Measurements from ENCODE around the gene PAK5. TPM values are rescaled to one million over a fixed set of nuclear protein-coding genes. Genes with fewer than 3 reads are reported as not detected.
A peak's percentile ranks its signal among the peaks of the same experiment; 100 is the strongest.

PAK5 gene
- total RNA-seq, 1 donor from 2014 or later, result 0.10 TPM

GRCh38 chr20:9616455-9616805 lies 222.4 kb downstream of the PAK5 start:
- no peak for DNase-seq

DNA sequence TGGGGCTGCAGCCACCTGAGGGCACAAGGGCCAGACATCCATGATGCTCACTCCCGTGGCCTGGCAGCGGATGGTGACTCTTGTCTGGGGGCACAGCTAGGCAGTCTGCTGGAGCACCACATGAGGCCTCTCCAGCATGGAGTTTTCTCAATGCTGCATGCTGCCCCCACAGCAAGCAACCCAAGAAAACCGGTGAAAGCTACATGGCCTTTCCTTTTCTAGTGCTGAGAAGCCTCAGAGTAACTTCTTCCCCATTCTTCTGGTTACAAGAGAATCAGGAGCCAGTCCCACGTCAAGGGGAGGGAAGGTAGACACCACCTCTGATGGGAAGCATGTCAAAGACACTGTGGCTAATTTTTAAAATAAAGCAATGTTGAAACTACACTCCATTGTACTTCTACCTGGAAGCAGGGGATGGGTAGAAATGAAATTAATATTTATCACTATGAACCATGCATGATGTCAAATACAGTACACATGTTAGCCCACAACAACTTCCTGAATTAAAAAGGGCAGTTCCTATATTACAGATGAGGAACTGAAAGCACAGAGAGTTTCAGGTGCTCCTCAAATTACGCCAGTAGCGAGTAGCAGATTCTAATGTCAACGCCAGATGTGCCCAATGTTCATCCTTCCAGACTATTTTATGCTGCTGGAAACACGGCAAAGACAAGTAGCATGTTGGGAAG lies 223.0 kb downstream of the PAK5 start:
- no peak for DNase-seq

DNA sequence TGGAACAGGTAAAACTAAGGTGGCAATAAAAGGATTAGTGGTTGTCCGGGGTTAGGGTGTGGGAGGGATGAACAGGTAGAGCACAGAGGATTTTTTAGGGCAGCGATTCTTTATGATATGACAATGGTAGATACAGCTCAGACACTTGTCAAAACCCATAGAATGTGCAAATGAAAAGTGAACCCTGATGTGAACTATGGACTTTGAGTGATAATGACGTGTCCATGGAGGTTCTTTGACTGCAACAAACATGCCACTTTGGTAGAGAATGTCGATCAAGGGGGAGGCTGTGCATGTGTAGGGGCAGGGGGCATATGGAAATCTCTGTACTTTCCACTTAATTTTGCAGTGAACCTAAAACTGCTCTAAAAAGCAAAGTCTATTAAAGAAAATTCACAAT lies 223.8 kb downstream of the PAK5 start:
- no peak for DNase-seq

GRCh38 chr20:9613871-9614270 lies 225.0 kb downstream of the PAK5 start:
- DNase-seq, result no peak

- no peak for DNase-seq
These were observed 227.0 kb downstream of the PAK5 start for GRCh38 chr20:9611921-9612320.

- DNase-seq, result no peak
These were observed 228.2 kb downstream of the PAK5 start for GRCh38 chr20:9610665-9611064.

- DNase-seq, result peak; percentile 87
These were observed 228.9 kb downstream of the PAK5 start for GRCh38 chr20:9609887-9610502.

DNA sequence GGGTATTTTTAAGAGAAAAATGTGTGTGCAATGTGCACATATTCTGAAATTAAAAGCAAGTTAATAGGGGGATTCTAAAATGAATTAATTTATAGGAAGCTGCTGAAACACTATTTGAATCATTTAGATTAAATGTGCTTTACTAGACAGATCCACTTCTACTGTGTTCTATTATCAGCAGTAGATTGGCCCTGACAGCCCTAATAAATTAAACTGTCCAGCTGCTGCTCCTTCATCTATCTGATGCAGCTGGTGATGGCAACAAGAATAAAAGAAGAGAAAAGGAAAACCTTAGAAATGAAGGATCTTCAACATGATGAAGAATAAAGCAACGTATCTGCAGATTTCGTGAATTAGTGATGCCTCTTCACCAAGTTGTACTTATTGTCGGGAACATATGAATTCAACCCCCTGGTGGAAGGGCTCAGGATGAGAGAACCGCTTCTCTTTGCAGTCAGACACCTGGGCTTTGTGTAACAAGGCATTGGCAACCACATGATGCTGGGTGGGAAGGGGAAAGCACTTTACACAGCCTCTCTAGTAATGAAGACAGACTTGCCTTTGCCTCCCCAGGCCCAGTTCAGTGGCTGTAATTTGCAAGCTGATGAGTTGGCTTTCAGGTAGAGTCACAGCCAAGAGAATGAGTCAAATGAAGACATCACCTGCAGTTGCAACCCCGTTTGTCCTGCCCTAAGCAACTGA lies 230.1 kb downstream of the PAK5 start:
- DNase-seq, result no peak

DNA sequence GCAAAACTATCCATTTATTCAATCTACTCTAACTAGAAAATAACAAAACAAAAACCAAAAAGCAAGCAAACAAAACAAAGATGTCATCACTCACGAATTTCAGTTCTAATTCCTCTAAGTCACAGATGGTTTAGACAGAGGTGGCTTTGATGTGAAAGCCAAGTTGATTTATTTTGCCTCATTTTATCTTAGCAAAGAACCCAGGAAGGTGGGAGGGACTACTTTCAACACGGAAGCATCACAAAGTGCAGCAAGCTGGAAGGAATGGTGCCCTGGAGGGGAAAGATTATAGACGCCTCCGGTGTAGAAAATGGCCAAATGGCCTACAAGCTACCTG lies 236.1 kb downstream of the PAK5 start:
- no peak for DNase-seq

DNA sequence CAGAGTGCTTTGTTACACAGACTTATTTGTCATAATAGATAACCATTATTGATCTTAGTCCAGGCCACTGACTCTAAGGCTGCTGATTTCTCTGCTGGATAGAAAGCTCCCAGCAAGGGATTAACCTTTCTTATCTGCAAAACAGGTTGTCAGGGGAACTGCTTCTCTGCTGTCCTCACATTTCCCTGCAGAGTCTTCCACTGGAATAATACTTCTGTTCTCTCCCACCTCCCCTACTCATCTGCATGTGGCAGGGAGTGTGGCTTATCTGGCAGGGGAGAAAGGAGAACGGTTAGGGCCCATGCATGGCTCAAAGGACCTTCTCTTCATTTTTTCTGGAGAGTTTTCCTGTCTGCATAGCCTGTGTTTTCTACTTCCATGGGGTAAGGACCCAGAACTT lies 238.3 kb downstream of the PAK5 start:
- DNase-seq, result no peak

DNA sequence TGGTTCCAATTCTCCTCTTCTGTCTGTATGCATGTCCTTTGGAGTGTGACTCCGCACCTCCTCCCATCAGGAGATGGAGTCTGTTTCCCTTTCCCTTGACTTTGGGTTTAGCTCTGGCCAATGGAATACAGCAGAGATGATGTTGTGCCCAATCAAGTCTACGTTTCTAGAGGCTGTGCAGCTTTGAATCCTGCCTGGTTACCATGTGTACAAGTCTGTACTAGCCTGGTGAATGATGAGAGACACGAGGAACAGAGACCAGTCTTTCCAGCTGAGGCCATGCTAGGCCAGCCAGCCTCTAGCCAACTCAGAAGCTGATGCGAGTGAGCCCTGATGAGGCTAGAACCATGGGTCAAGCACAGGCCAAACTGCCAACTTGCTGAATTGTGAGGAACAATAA lies 241.3 kb downstream of the PAK5 start:
- DNase-seq, result no peak

DNA sequence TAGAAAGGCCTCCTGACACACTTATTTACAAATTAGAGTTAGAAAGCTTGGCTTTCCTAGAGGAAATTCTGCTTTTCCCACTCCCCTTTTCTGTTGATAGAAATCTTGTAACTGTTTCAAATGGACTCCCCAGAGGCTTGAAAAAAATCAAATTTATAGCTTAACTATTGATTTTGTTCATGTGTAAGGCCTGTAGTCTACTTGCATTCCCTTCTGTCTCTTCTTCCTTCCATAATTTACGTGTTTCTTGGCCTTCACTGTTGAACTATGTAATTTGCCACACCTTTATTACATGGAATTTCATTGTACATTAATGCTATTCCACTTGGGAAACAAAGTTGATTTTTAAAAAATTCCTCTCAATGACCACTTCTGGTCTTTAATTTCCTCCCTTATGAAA lies 243.1 kb downstream of the PAK5 start:
- no peak for DNase-seq

DNA sequence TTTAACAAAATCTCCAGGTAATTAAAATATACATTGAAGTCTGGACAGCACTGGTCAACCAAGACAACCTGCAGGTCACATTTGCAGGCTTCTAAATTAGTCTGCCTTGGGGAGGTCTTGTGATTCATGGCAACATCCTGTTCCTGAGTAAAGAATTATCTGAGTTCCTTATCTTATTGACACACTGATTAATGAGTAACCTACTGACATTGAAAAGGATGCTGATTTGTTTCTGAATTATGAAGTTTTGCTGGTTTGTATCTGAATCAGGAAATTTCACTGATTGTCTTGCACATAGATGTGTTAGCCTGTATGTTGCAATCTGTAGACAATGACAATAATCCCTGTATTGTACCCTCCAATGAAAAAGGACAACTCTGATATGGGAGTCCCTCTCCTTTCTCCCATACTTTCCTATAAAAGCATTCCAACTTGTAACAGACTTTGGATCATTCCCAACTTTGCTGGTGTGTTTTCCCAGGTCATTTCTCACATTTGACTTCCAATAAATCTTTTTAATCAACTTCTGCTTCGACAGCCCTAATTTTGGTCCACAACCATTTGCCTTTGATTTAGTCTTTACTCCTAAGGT lies 244.5 kb downstream of the PAK5 start:
- no peak for DNase-seq

DNA sequence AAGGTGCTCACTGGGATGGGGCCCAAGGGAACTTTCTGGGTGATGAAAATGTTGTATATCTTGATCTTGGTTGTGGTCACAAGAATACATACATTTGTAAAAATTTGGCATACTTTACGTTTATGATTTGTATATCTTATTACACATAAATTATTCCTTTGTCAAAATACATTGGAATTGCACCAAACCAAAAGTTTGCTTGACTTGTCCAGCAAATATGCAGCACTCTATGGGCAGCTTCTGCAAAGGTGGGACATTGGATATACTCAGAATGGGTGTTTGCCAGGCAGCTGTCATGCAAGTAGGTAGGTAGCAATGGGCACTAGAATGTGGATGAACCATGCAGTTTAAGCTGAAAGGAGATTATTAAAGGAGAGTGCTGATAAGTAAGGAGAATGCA lies 246.5 kb downstream of the PAK5 start:
- no peak for DNase-seq

GRCh38 chr20:9591080-9591479 lies 247.8 kb downstream of the PAK5 start:
- DNase-seq, result no peak

- DNase-seq, result no peak
These were observed 248.7 kb downstream of the PAK5 start for GRCh38 chr20:9590189-9590588.

DNA sequence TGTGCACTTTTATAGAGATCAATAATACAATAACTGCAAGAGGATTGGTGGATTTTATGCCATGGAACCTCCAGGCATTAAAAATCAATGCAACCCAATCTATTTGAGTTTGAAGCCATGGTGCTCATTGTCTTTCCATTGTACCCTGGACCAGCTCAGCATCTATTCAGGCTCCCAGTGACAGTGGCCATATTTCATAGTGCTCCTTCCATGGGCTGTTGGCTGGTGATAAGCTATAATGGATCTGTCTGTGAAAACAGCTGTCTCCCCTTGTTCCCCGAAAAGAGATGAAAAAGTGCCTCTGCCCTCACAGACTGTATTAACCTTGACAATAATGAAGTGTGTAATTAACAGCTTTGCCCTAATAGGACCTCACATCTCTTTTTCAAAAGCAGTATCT lies 250.2 kb downstream of the PAK5 start:
- no peak for DNase-seq

DNA sequence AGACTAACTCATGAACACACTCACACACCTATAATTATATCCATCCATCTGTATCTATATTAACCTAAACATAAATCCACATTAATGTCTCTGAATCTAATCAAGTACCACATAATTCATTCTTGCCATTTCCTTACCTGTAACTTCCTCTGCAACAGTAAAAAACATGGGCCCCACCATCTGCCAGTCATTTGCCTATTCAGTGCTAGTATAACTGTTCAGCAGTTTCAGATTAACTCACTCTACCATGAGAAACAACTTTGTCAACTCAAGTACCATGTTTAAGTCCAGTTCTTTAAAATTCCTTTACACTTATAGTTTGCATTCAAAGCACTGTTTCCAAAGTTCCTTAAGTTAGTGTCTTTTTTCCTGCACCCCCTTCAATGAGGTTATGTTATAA lies 255.7 kb downstream of the PAK5 start:
- no peak for DNase-seq

GRCh38 chr20:9582137-9582536 lies 256.7 kb downstream of the PAK5 start:
- DNase-seq, result no peak

DNA sequence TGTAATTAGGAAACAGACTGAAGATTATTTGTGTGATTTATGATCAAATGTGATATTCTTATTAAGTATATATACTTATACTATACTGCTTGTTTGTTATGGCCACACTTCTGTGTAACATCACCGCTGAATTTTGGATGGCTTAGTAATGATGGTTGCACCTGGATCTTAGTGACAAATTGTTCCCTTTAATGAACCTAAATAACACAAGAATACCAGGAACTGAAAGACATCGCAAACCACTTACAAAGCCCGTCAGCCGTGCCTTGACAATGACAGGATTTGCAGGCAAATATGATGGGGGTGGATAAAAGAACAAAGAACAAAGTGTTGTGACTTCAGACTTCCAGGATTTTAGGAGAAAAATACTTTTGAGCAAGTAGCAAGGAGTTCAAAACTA lies 257.4 kb downstream of the PAK5 start:
- DNase-seq, result no peak

DNA sequence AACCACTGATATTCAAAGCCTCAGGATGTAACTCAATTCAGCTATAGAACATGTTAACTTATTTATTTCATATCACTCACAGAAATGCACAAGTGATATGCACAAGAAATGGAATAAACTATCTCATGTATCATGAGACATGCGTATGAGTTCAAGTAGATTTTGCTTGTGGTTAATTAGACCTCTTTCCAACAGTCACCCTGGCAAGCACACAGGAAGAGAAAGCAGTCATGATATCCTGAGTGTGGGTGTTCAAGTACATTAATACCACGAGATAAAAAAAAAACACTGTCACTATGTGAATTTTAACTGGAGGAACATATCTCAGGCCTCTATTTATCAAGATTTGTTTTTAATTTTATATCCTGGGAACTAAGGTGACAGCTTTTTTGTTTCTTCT lies 260.3 kb downstream of the PAK5 start:
- no peak for DNase-seq

GRCh38 chr20:9577397-9577796 lies 261.5 kb downstream of the PAK5 start:
- no peak for DNase-seq

- DNase-seq, result no peak
These were observed 262.2 kb downstream of the PAK5 start for GRCh38 chr20:9576695-9577094.

- no peak for DNase-seq
These were observed 263.0 kb downstream of the PAK5 start for GRCh38 chr20:9575836-9576235.

All from tongue (tissue), 2 donors.